ENCODE measurements around the gene ARMC7. TPM values are rescaled to one million over a fixed set of nuclear protein-coding genes. Genes with fewer than 3 reads are reported as not detected.
A peak's percentile ranks its signal among the peaks of the same experiment; 100 is the strongest.

Gene ARMC7
- total RNA-seq: 10 to 100 TPM; 10.6 to 14.7 (median 11.9) TPM

GRCh38 chr17:75109407-75110233, at the start of gene ARMC7:
Gene ARMC7, plus strand, starts transcription at chr17:75109969. Its CDS starts 320 bp downstream, at chr17:75110289.
- intact Hi-C loops (cut with DNase I; ENCODE audit: low total_unique reads): loop anchor here (5.0 to 10.0 kb wide), 2 partner anchors 63 to 95 kb away; partner anchors contain the start of gene NUP85
- peak; percentile 84 to 97 for DNase-seq (ENCODE audit: low spot score in 2 of 2)

GRCh38 chr17:75060434-75061054, 49.2 kb upstream of the ARMC7 start:
- H3K4me3 ChIP-seq (ENCODE audit: low read depth, poor library complexity, severe bottlenecking): no peak overlapping the region
- no peak for DNase-seq (ENCODE audit: low spot score in 2 of 2)
- 93 to 95% methylated on average over 26 of the region's 26 CpGs for WGBS, 2 donors
- no peak for TF ChIP-seq POLR2A (IDR thresholded peaks at IDR 0.05)
- TF ChIP-seq, protein P1, sequence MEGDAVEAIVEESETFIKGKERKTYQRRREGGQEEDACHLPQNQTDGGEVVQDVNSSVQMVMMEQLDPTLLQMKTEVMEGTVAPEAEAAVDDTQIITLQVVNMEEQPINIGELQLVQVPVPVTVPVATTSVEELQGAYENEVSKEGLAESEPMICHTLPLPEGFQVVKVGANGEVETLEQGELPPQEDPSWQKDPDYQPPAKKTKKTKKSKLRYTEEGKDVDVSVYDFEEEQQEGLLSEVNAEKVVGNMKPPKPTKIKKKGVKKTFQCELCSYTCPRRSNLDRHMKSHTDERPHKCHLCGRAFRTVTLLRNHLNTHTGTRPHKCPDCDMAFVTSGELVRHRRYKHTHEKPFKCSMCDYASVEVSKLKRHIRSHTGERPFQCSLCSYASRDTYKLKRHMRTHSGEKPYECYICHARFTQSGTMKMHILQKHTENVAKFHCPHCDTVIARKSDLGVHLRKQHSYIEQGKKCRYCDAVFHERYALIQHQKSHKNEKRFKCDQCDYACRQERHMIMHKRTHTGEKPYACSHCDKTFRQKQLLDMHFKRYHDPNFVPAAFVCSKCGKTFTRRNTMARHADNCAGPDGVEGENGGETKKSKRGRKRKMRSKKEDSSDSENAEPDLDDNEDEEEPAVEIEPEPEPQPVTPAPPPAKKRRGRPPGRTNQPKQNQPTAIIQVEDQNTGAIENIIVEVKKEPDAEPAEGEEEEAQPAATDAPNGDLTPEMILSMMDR (IDR thresholded peaks at IDR 0.05): no peak
- intact Hi-C loops (cut with DNase I; ENCODE audit: low total_unique reads): loop anchor here (10.0 kb wide), 1 partner anchor 114 kb away; no protein-coding TSS in a partner anchor

More at GRCh38 chr17:75109407-75110233, at the start of gene ARMC7:
- peak within 1 kb of the TSS; percentile 37 for H3K4me3 ChIP-seq (ENCODE audit: low read depth, poor library complexity, severe bottlenecking)
- 0 to 1% methylated on average over 25 to 62 of the region's 68 CpGs for WGBS, 2 donors
- TF ChIP-seq, protein P1 (IDR thresholded peaks at IDR 0.05): no peak
- no peak for TF ChIP-seq POLR2A (IDR thresholded peaks at IDR 0.05)

DNA sequence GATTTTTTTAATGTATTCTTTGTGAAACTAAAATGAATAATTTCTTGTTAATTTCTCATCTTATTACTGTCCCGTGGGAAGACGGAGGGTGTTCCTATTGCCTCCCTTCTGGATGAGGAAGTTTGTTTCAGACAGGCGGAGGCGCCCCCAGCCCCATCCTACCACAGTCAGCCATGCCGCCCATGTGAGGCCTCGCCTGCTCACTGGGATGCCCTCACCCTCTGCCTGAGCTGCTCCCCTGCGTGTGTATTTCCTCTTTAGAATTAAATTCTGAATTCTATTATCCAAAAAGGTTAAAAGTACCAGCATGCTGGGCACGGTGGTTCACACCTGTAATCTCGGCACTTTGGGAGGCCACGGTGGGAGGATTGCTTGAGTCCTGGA, 48.7 kb upstream of the ARMC7 start:
- TF ChIP-seq, protein P1 (IDR thresholded peaks at IDR 0.05): no peak
- no peak for TF ChIP-seq POLR2A (IDR thresholded peaks at IDR 0.05)
- intact Hi-C loops (cut with DNase I; ENCODE audit: low total_unique reads): loop anchor here (10.0 kb wide), 1 partner anchor 114 kb away; no protein-coding TSS in a partner anchor
- H3K4me3 ChIP-seq (ENCODE audit: low read depth, poor library complexity, severe bottlenecking): no peak overlapping the region
- DNase-seq (ENCODE audit: low spot score in 2 of 2): no peak
- WGBS, 2 donors: 95 to 96% methylated on average over 10 of the region's 10 CpGs

- WGBS, 2 donors: 85 to 86% methylated on average over 8 of the region's 8 CpGs
- intact Hi-C loops (cut with DNase I; ENCODE audit: low total_unique reads): loop anchor here (10.0 kb wide), 1 partner anchor 113 kb away; no protein-coding TSS in a partner anchor
These were observed 48.2 kb upstream of the ARMC7 start for GRCh38 chr17:75061618-75062017.

GRCh38 chr17:75063201-75063600, 46.6 kb upstream of the ARMC7 start:
- no peak overlapping the region for H3K4me3 ChIP-seq (ENCODE audit: low read depth, poor library complexity, severe bottlenecking)
- no peak for DNase-seq (ENCODE audit: low spot score in 2 of 2)
- intact Hi-C loops (cut with DNase I; ENCODE audit: low total_unique reads): loop anchor here (10.0 kb wide), 1 partner anchor 112 kb away; no protein-coding TSS in a partner anchor
- 85 to 89% methylated on average over 13 of the region's 13 CpGs for WGBS, 2 donors
- TF ChIP-seq, protein P1 (IDR thresholded peaks at IDR 0.05): no peak
- no peak for TF ChIP-seq POLR2A (IDR thresholded peaks at IDR 0.05)

More at GRCh38 chr17:75061618-75062017, 48.2 kb upstream of the ARMC7 start:
- DNase-seq (ENCODE audit: low spot score in 2 of 2): no peak
- TF ChIP-seq POLR2A (IDR thresholded peaks at IDR 0.05): no peak
- TF ChIP-seq, protein P1 (IDR thresholded peaks at IDR 0.05): no peak
- H3K4me3 ChIP-seq (ENCODE audit: low read depth, poor library complexity, severe bottlenecking): no peak overlapping the region
